ENCODE measurements around the gene TNRC6A. TPM values are rescaled to one million over a fixed set of nuclear protein-coding genes. Genes with fewer than 3 reads are reported as not detected.
"Not testable (repeated sequence)": the region's sequence is repeated elsewhere in the genome, so short reads cannot be mapped to it uniquely, and the experiment has no call there.

The TNRC6A gene
- total and polyA plus RNA-seq, 9 of the 15 experiments (the other 6 are each of a cell fraction or from before 2014, with no cell fraction given): 3.4 to 32.1 (median 26.6) TPM

DNA sequence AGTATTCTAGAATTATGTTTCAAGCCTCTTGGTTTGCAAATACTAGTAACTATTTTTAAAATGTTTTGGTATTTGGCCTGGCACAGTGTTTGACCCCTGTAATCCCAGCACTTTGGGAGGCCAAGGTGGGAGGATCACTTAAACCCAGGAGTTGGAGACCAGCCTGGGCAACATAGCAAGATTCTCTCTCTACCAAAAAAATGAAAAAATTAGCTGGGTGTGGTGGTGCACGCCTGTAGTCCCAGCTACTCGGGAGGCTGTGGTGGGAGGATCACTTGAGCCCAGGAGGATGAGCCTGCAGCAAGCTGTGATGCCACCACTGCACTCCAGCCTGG is 115.5 kb downstream of the TNRC6A start:
- in situ Hi-C loops (cut with MboI); DNase-seq (ENCODE audit: extremely low read depth in 1 of 4, low spot score in 3 of 4); H3K9me1 ChIP-seq (ENCODE audit: control insufficient read depth, insufficient read depth, low read length); BruUV-seq (replicated peaks); FAIRE-seq; H3K36me3 ChIP-seq (ENCODE audit: control insufficient read depth, insufficient read depth, low read length); H3K79me2 ChIP-seq (ENCODE audit: control insufficient read depth, insufficient read depth, low read length); H2AFZ ChIP-seq (ENCODE audit: low read depth, low read length); H3K27ac ChIP-seq (ENCODE audit: extremely low read depth, low read depth, low read length); H3K9ac ChIP-seq (ENCODE audit: insufficient read depth in 1 of 2, low read depth in 2 of 2, low read length in 2 of 2); H4K20me1 ChIP-seq (replicated peaks; ENCODE audit: control insufficient read depth, insufficient read depth, low read length); intact Hi-C loops (cut with micrococcal nuclease); H3K27me3 ChIP-seq (ENCODE audit: control insufficient read depth in 2 of 2, insufficient read depth in 2 of 2, low read length in 2 of 2); H3K9me3 ChIP-seq (replicated peaks; ENCODE audit: control insufficient read depth, insufficient read depth, low read depth, low read length); ATAC-seq; CTCF ChIA-PET (ENCODE audit: low intra/inter-chr PET ratio); H3K4me3 ChIP-seq: not testable (repeated sequence)
- TF ChIP-seq RBM25 (IDR thresholded peaks at IDR 0.05; ENCODE audit: low read depth, low read length, severe bottlenecking): peak; percentile 40
- peak; percentile 91 for TF ChIP-seq ZNF121 (CRISPR knock-in tag; conservative IDR thresholded peaks at IDR 0.05)
- Histone ChIP-seq H3K4me2 (ENCODE audit: insufficient read depth, low read length) (peak overlapping the region; percentile 54; the same call in 1 of the 2 replicates), H3K4me1 (replicated peaks in 1 of 2; ENCODE audit: control insufficient read depth in 2 of 2, insufficient read depth in 2 of 2, low read length in 2 of 2) (peaks cover 18 to 33% of the 10 kb centered on the region in 2 experiments)
- POLR2A ChIA-PET: interaction anchor here (1.0 kb wide), 1 partner anchor 235 kb away, joined by 3 read pairs; no protein-coding TSS in a partner anchor
- whole genome bisulfite sequencing (ENCODE audit: insufficient coverage, low coverage, missing lambda C conversion rate): 90% methylated on average over 2 of the region's 2 CpGs

DNA sequence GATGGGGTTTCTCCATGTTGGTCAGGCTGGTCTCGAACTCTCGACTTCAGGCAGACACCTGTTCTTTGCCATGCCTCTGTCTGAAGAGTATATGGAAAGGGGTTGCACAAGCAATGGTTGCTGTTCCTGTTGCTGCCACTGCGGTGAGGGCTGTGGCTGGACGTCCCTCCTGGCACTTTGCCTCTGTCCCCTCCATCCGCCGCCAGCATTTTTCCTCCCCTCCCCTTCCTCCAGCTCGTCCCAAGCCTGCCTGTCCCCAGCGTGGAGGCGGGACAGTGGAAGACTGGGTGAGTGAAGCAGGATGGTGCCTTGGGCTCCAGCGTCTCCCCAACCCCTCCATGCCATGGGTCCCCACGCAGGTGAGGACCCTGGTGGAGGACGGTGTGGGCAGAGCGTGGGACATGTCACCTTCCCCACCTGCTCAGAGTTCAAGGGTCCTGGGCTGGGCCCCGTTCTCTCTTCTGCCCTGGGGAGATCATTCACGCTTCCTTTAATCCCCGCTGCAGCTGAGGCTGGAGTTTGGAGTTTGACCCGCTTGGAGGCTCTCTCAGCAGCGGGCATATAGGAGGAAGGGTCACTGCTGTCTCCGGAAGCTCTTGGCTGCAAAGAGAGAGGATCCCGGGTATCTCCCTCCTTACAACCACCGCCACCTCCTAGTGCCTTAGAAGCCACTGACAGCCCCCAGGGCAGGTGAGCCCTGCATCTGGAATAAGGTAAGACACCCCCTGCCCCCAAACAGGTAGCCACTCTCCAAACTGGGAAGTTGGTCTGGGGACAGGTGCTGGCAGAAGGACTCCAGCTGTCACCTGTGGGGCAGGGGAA is 116.5 kb downstream of the TNRC6A start, which contains the start of gene SLC5A11:
Gene SLC5A11, plus strand, starts transcription at position 238 of the 822 bp plus-strand sequence. CDS start 12,681 bp downstream, outside the sequence.
- WGBS (ENCODE audit: insufficient coverage, low coverage, missing lambda C conversion rate): 52% methylated on average over 17 of the region's 21 CpGs
- FAIRE-seq (no peak), ATAC-seq (no peak), DNase-seq (ENCODE audit: extremely low read depth in 1 of 4, low spot score in 3 of 4) (no peak)
- no peaks in the 10 kb centered on the region for H3K79me2 ChIP-seq (ENCODE audit: control insufficient read depth, insufficient read depth, low read length)
- no peaks in the 10 kb centered on the region for H3K9me3 ChIP-seq (replicated peaks; ENCODE audit: control insufficient read depth, insufficient read depth, low read depth, low read length)
- H3K9ac ChIP-seq (ENCODE audit: insufficient read depth in 1 of 2, low read depth in 2 of 2, low read length in 2 of 2): peak within 1 kb of the TSS in 1 of 2 experiments; percentile 32; a peak in 1 of 4 replicates
- H3K4me3 ChIP-seq: no peak within 1 kb of the TSS
- no peak within 1 kb of the TSS for H2AFZ ChIP-seq (ENCODE audit: low read depth, low read length)
- ChIA-PET CTCF (ENCODE audit: low intra/inter-chr PET ratio) (no interaction called here), POLR2A (interaction anchor here (0.6 to 1.0 kb wide), 2 partner anchors 22 to 234 kb away, joined by 3 read pairs; no protein-coding TSS in a partner anchor)
- in situ Hi-C loops (cut with MboI): no loop called here
- intact Hi-C loops (cut with micrococcal nuclease): no loop called here
- no peak for TF ChIP-seq TEAD2 (tag; IDR thresholded peaks at IDR 0.05)
- TF ChIP-seq, protein P1, sequence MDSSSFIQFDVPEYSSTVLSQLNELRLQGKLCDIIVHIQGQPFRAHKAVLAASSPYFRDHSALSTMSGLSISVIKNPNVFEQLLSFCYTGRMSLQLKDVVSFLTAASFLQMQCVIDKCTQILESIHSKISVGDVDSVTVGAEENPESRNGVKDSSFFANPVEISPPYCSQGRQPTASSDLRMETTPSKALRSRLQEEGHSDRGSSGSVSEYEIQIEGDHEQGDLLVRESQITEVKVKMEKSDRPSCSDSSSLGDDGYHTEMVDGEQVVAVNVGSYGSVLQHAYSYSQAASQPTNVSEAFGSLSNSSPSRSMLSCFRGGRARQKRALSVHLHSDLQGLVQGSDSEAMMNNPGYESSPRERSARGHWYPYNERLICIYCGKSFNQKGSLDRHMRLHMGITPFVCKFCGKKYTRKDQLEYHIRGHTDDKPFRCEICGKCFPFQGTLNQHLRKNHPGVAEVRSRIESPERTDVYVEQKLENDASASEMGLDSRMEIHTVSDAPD (CRISPR knock-in tag; IDR thresholded peaks at IDR 0.05): no peak
- TF ChIP-seq, protein P2, sequence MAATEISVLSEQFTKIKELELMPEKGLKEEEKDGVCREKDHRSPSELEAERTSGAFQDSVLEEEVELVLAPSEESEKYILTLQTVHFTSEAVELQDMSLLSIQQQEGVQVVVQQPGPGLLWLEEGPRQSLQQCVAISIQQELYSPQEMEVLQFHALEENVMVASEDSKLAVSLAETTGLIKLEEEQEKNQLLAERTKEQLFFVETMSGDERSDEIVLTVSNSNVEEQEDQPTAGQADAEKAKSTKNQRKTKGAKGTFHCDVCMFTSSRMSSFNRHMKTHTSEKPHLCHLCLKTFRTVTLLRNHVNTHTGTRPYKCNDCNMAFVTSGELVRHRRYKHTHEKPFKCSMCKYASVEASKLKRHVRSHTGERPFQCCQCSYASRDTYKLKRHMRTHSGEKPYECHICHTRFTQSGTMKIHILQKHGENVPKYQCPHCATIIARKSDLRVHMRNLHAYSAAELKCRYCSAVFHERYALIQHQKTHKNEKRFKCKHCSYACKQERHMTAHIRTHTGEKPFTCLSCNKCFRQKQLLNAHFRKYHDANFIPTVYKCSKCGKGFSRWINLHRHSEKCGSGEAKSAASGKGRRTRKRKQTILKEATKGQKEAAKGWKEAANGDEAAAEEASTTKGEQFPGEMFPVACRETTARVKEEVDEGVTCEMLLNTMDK (IDR thresholded peaks at IDR 0.05; ENCODE audit: borderline replicate concordance, insufficient read depth, low read depth, low read length, poor library complexity, severe bottlenecking): no peak
- TF ChIP-seq MTA1 (IDR thresholded peaks at IDR 0.05; ENCODE audit: borderline replicate concordance): no peak
- no peak for TF ChIP-seq COPS2 (conservative IDR thresholded peaks at IDR 0.05)
- TF ChIP-seq ZNF41 (CRISPR knock-in tag; conservative IDR thresholded peaks at IDR 0.05): no peak
- no peak for TF ChIP-seq HNRNPK (IDR thresholded peaks at IDR 0.05; ENCODE audit: low read depth, low read length, poor library complexity, severe bottlenecking)
- H3K4me2 ChIP-seq (ENCODE audit: insufficient read depth, low read length): peak within 1 kb of the TSS; percentile 54; the same call in 1 of the 2 replicates
- 0 out of 5 replicates have a peak, but pooled peaks cover 0 to 3% of the 10 kb centered on the region in 2 experiments for H3K27me3 ChIP-seq (ENCODE audit: control insufficient read depth in 2 of 2, insufficient read depth in 2 of 2, low read length in 2 of 2)
- peaks cover 18 to 33% of the 10 kb centered on the region in 2 experiments for H3K4me1 ChIP-seq (replicated peaks in 1 of 2; ENCODE audit: control insufficient read depth in 2 of 2, insufficient read depth in 2 of 2, low read length in 2 of 2)
- H3K27ac ChIP-seq (ENCODE audit: extremely low read depth, low read depth, low read length): peak within 1 kb of the TSS; percentile 56; the same call in 2 of the 3 replicates
- no peaks in the 10 kb centered on the region for H3K36me3 ChIP-seq (ENCODE audit: control insufficient read depth, insufficient read depth, low read length)
- H3K9me1 ChIP-seq (ENCODE audit: control insufficient read depth, insufficient read depth, low read length): peaks cover 4% of the 10 kb centered on the region
- no TSS peak for BruUV-seq (replicated peaks)
- 0 out of 2 replicates have a peak, but pooled peaks cover 6% of the 10 kb centered on the region for H4K20me1 ChIP-seq (replicated peaks; ENCODE audit: control insufficient read depth, insufficient read depth, low read length)
